ENCODE results near the gene GPR27.

Gene GPR27

DNA sequence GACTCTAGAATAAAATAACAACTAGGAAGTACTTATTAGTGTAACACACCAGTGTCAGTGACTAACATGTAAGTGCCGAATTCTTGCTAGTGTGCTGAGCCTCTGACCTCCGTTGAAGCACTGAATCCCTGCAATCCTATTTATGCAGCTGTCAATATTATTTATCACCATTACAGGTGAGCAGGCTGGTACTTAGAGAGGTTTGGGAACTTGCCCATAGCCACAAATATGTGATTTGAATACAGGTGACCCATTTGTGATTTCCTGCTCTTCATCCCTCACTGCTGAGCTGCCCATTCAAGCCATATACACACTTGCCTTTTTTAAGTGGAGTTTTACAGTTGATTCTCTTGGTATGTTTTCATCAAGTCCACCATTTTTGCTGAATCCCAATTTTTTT, 40.6 kb upstream of the GPR27 start:
- no peak for DNase-seq (ENCODE audit: low read depth in 1 of 2, low spot score in 1 of 2)
- no peak overlapping the region for H3K27ac ChIP-seq (replicated peaks)
- TF ChIP-seq GABPA (IDR thresholded peaks at IDR 0.05; ENCODE audit: low read depth), result no peak
- no peak for TF ChIP-seq CTCF (IDR thresholded peaks at IDR 0.05; ENCODE audit: insufficient read depth, low read length)
- no peak for TF ChIP-seq REST (IDR thresholded peaks at IDR 0.05; ENCODE audit: insufficient replicate concordance, low read depth)
- no peak for TF ChIP-seq SPI1 (IDR thresholded peaks at IDR 0.05; ENCODE audit: borderline replicate concordance, low read depth)
- no peak for TF ChIP-seq POLR2AphosphoS5 (IDR thresholded peaks at IDR 0.05; ENCODE audit: low read depth)
- H3K27me3 ChIP-seq (ENCODE audit: insufficient read depth, poor library complexity, severe bottlenecking), result no peaks in the 10 kb centered on the region
- no peak overlapping the region for H3K4me3 ChIP-seq (replicated peaks; ENCODE audit: insufficient read depth, low read length)

- H3K4me3 ChIP-seq (replicated peaks; ENCODE audit: insufficient read depth, low read length), result no peak overlapping the region
- TF ChIP-seq CTCF (IDR thresholded peaks at IDR 0.05; ENCODE audit: insufficient read depth, low read length) (no peak), SPI1 (IDR thresholded peaks at IDR 0.05; ENCODE audit: borderline replicate concordance, low read depth) (no peak), GABPA (IDR thresholded peaks at IDR 0.05; ENCODE audit: low read depth) (no peak), POLR2AphosphoS5 (IDR thresholded peaks at IDR 0.05; ENCODE audit: low read depth) (no peak)
- H3K27ac ChIP-seq (replicated peaks), result no peak overlapping the region
- no peak for DNase-seq (ENCODE audit: low read depth in 1 of 2, low spot score in 1 of 2)
- H3K27me3 ChIP-seq (ENCODE audit: insufficient read depth, poor library complexity, severe bottlenecking), result no peaks in the 10 kb centered on the region
These were observed 39.1 kb upstream of the GPR27 start for GRCh38 chr3:71714595-71714994.

DNA sequence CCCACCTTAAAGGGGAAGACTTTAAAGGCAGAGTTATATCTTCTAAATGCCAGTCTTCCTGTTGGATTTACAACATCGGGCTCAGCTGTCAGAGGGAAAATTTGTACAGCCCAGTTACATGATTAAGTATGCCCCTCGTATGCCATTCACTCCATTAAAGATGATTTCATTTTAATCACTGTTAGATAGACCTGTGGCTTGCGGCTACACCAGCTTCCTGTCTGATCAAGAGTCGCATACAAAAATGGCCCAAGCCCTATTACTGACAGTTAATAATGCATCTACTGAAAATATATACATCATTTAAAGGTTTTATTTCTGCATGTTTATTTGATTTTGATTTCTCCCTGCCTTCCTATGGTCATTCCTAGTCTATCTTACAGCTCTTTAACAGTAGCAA, 35.6 kb upstream of the GPR27 start:
- DNase-seq (ENCODE audit: low read depth in 1 of 2, low spot score in 1 of 2), result no peak
- Histone ChIP-seq H3K27ac (replicated peaks) (no peak overlapping the region), H3K4me3 (replicated peaks; ENCODE audit: insufficient read depth, low read length) (no peak overlapping the region), H3K27me3 (ENCODE audit: insufficient read depth, poor library complexity, severe bottlenecking) (no peaks in the 10 kb centered on the region)
- no peak for TF ChIP-seq REST (IDR thresholded peaks at IDR 0.05; ENCODE audit: insufficient replicate concordance, low read depth)
- TF ChIP-seq POLR2AphosphoS5 (IDR thresholded peaks at IDR 0.05; ENCODE audit: low read depth), result no peak
- no peak for TF ChIP-seq GABPA (IDR thresholded peaks at IDR 0.05; ENCODE audit: low read depth)
- no peak for TF ChIP-seq CTCF (IDR thresholded peaks at IDR 0.05; ENCODE audit: insufficient read depth, low read length)
- no peak for TF ChIP-seq SPI1 (IDR thresholded peaks at IDR 0.05; ENCODE audit: borderline replicate concordance, low read depth)

DNA sequence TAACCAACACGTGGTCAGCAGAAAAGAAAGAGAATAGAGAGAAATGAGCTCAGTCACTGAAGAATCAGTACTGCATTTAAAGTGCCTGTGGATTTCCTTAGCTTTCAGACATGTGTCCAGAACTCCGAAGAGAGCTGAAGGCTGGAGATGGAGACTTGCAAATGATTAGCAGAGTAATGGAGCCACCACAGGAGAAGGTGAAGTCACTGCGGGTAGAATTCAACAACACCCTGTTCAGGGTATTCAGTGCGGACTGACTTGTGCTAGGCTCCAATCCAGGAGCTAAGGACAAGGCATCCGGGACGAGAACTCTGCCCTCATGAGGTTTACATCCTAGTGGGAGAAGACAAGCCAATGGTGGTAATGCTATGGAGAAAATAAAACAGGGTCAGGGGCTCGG, 32.7 kb upstream of the GPR27 start:
- no peak for DNase-seq (ENCODE audit: low read depth in 1 of 2, low spot score in 1 of 2)
- TF ChIP-seq POLR2AphosphoS5 (IDR thresholded peaks at IDR 0.05; ENCODE audit: low read depth) (no peak), SPI1 (IDR thresholded peaks at IDR 0.05; ENCODE audit: borderline replicate concordance, low read depth) (no peak), GABPA (IDR thresholded peaks at IDR 0.05; ENCODE audit: low read depth) (no peak), REST (IDR thresholded peaks at IDR 0.05; ENCODE audit: insufficient replicate concordance, low read depth) (no peak), CTCF (IDR thresholded peaks at IDR 0.05; ENCODE audit: insufficient read depth, low read length) (no peak)
- H3K27ac ChIP-seq (replicated peaks), result no peak overlapping the region
- no peak overlapping the region for H3K4me3 ChIP-seq (replicated peaks; ENCODE audit: insufficient read depth, low read length)
- no peaks in the 10 kb centered on the region for H3K27me3 ChIP-seq (ENCODE audit: insufficient read depth, poor library complexity, severe bottlenecking)
